T-cell (primary cell): ENCODE results near the gene B9D1. TPM values are rescaled to one million over a fixed set of nuclear protein-coding genes. Genes with fewer than 3 reads are reported as not detected.

Experiments
- ATAC-seq, 4 experiments: fragments of 200-7000 bp in 3 of 4; fragments of 150-1000 bp in 1 of 4; cut with Tn5 transposase; replicated peaks in 1 of 4; 1 replicate in 3 of 4; 2 replicates in 1 of 4; pipeline ENCODE4 v1.10.0; 2021; ENCODE audit warnings: moderate library complexity in 3 of 4, mild to moderate bottlenecking in 2 of 4, moderate number of reproducible peaks in 1 of 4
- CTCF ChIA-PET, 2 donors: fragments of 300-600 bp; sonication (Branson Sonifier 250); formaldehyde crosslinking; loops; one replicate each; lab custom pipeline; 2022; ENCODE audit warnings: antibody characterized with exemption in 2 of 2; lab: Charles Lee
- POLR2A ChIA-PET, 2 donors: fragments of 300-600 bp; sonication (Branson Sonifier 250); formaldehyde crosslinking; loops; one replicate each; lab custom pipeline; 2022; ENCODE audit warnings: antibody characterized with exemption in 2 of 2; lab: Charles Lee
- DNase-seq, 35 experiments: peaks; one replicate each; pipeline versions ENCODE4 v3.0.0 to v3.0.0-alpha.2; 2013 to 2023
- H3K27ac ChIP-seq: one replicate; pipeline ENCODE4 v1.5.1; 2013; ENCODE audit warnings: low read length
- H3K27me3 ChIP-seq, 2 experiments: replicated peaks in 1 of 2; 1 replicate in 1 of 2; 2 replicates in 1 of 2; pipeline versions ENCODE4 v1.6.1 to v1.7.0; 2013; ENCODE audit warnings: low read length in 1 of 2, mixed read lengths in 1 of 2; ENCODE audit not compliant: control insufficient read depth in 2 of 2, insufficient read depth in 2 of 2; ENCODE audit errors: extremely low read depth in 1 of 2
- H3K36me3 ChIP-seq, 2 donors: 1 replicate in 1 of 2; 2 replicates in 1 of 2; pipeline versions ENCODE4 v1.6.1 to v1.7.0; 2013; ENCODE audit warnings: low read length in 1 of 2; ENCODE audit not compliant: control insufficient read depth in 2 of 2, insufficient read depth in 1 of 2; ENCODE audit errors: extremely low read depth in 1 of 2
- H3K4me1 ChIP-seq, 2 experiments: 1 replicate in 1 of 2; 2 replicates in 1 of 2; pipeline versions ENCODE4 v1.6.1 to v1.7.0; 2013; ENCODE audit warnings: low read length in 2 of 2, mixed read lengths in 1 of 2; ENCODE audit not compliant: insufficient read depth in 2 of 2, control insufficient read depth in 1 of 2; ENCODE audit errors: extremely low read depth in 1 of 2
- H3K4me3 ChIP-seq, 2 donors: 1 replicate in 1 of 2; 2 replicates in 1 of 2; pipeline versions ENCODE4 v1.5.1 to v1.7.0; 2013; ENCODE audit warnings: mild to moderate bottlenecking in 2 of 2, low read length in 1 of 2, moderate library complexity in 1 of 2; ENCODE audit not compliant: control insufficient read depth in 1 of 2; ENCODE audit errors: extremely low read depth in 1 of 2
- H3K9me3 ChIP-seq: 2 replicates; pipeline ENCODE4 v1.7.0; 2013
- H3K27ac Mint-ChIP-seq, 2 donors: one replicate each; pipeline ENCODE4 v1.8.0; 2020 to 2021; ENCODE audit warnings: mild to moderate bottlenecking in 2 of 2, mixed read lengths in 2 of 2
- H3K27me3 Mint-ChIP-seq, 2 donors: one replicate each; pipeline ENCODE4 v1.8.0; 2021 to 2022; ENCODE audit warnings: mixed read lengths in 2 of 2
- H3K36me3 Mint-ChIP-seq: one replicate; pipeline ENCODE4 v1.8.0; 2021; ENCODE audit warnings: mixed read lengths
- H3K4me1 Mint-ChIP-seq, 3 donors: one replicate each; pipeline ENCODE4 v1.8.0; 2020 to 2022; ENCODE audit warnings: mixed read lengths in 3 of 3, mild to moderate bottlenecking in 1 of 3
- H3K4me3 Mint-ChIP-seq, 3 donors: one replicate each; pipeline ENCODE4 v1.8.0; 2020 to 2022; ENCODE audit warnings: mild to moderate bottlenecking in 3 of 3, mixed read lengths in 3 of 3, moderate library complexity in 3 of 3
- H3K9me3 Mint-ChIP-seq, 3 donors: one replicate each; pipeline ENCODE4 v1.8.0; 2020 to 2022; ENCODE audit warnings: mixed read lengths in 3 of 3
- WGBS: methylation state at CpG from one replicate; pipeline ENCODE4 v1.1.5; 2013; ENCODE audit warnings: missing lambda C conversion rate; ENCODE audit not compliant: insufficient coverage; 5-methylcytosine and 5-hydroxymethylcytosine counted together
- total RNA-seq, 35 experiments: library from RNA in 6 of 35; stranded (reverse) in 6 of 35; fragments of 120-200 nt in 1 of 35; gene quantifications; one replicate each; pipeline versions ENCODE4 v1.2.1 to v1.2.4 and lab custom pipeline; 2013 to 2026

B9D1 gene
- total RNA-seq, 5 donors from 2014 or later (not counting 1 experiment from before 2014, with no cell fraction given), result 1.2 to 2.5 (median 2.1) TPM

- no peak overlapping the region for H3K4me3 ChIP-seq
- ChIA-PET CTCF (interaction anchor here in 1 of 2 donors (1.4 kb wide), 1 partner anchor 9 kb away, joined by 4 read pairs; the partner anchor contains the start of gene B9D1), POLR2A (no interaction called here)
- Mint-ChIP-seq H3K36me3 (no peaks in the 10 kb centered on the region), H3K27me3 (no peaks in the 10 kb centered on the region), H3K4me1 (peaks cover 35 to 57% (median 40%) of the 10 kb centered on the region in 3 donors), H3K27ac (peak overlapping the region; percentile 80 to 83), H3K9me3 (no peaks in the 10 kb centered on the region), H3K4me3 (peak overlapping the region in 2 of 3 donors; percentile 35 to 72)
- H3K9me3 ChIP-seq, result no peaks in the 10 kb centered on the region
- no peaks in the 10 kb centered on the region for H3K27me3 ChIP-seq
- peaks cover 15 to 45% of the 10 kb centered on the region in 2 experiments for H3K4me1 ChIP-seq
- 73% methylated on average over 3 of the region's 7 CpGs for whole genome bisulfite sequencing
- DNase-seq (no peak), ATAC-seq (no peak)
- H3K27ac ChIP-seq, result peak overlapping the region; percentile 81
- no peaks in the 10 kb centered on the region for H3K36me3 ChIP-seq
Measured at GRCh38 chr17:19371259-19372010, 8.9 kb upstream of the B9D1 start.

DNA sequence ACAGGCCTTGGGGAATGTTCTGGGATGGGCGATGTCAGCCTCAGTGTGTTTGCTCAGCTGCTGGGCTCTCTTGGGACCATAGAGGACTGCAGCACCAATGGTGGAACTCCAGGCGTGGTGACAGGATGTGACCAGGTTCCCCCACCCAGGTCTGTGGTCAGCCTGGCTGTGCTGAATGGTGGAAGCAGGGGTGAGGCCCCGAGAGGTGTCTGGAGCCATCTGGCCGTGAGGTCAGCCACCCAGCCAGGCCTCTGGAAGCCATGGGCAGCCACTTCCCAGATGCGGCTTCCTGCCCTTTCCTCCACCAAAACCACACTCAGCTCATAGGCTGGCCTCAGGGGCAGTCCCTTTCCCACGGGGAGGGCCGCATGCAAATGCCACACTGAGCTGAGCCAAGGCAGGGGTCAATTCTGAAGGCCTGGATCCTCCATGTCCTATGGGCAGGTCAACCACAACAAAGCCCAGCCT is 8.0 kb upstream of the B9D1 start:
- Mint-ChIP-seq H3K27ac (peak overlapping the region; percentile 83 to 88), H3K4me3 (peak overlapping the region in 2 of 3 donors; percentile 72 to 73), H3K4me1 (peaks cover 35 to 50% (median 38%) of the 10 kb centered on the region in 3 donors), H3K9me3 (no peaks in the 10 kb centered on the region), H3K27me3 (peaks cover 0 to 4% of the 10 kb centered on the region in 2 donors), H3K36me3 (no peaks in the 10 kb centered on the region)
- H3K27ac ChIP-seq, result peak overlapping the region; percentile 81
- CTCF ChIA-PET, result interaction anchor here in 1 of 2 donors (1.3 kb wide), 1 partner anchor 77 kb away, joined by 3 read pairs; no protein-coding TSS in a partner anchor
- H3K9me3 ChIP-seq, result no peaks in the 10 kb centered on the region
- H3K4me1 ChIP-seq, result peaks cover 15 to 42% of the 10 kb centered on the region in 2 experiments
- no peak overlapping the region for H3K4me3 ChIP-seq
- H3K36me3 ChIP-seq, result no peaks in the 10 kb centered on the region
- peak in 3 of 4 experiments; percentile 20 to 58 (median 37) for ATAC-seq
- 24% methylated on average over 7 of the region's 7 CpGs for WGBS
- POLR2A ChIA-PET, result no interaction called here
- H3K27me3 ChIP-seq, result no peaks in the 10 kb centered on the region
- peak in 3 of 35 experiments; percentile 5 to 23 (median 14) for DNase-seq

- H3K27ac ChIP-seq, result peak overlapping the region; percentile 81
- ChIA-PET POLR2A (no interaction called here), CTCF (interaction anchor here in 1 of 2 donors (1.3 kb wide), 1 partner anchor 78 kb away, joined by 3 read pairs; no protein-coding TSS in a partner anchor)
- peak; percentile 46 to 91 (median 83) for ATAC-seq
- H3K9me3 Mint-ChIP-seq, result no peaks in the 10 kb centered on the region
- peak in 17 of 35 experiments; percentile 15 to 61 (median 26) for DNase-seq
- peaks cover 0 to 4% of the 10 kb centered on the region in 2 donors for H3K27me3 Mint-ChIP-seq
- peak overlapping the region; percentile 83 to 88 for H3K27ac Mint-ChIP-seq
- peaks cover 0 to 3% of the 10 kb centered on the region in 2 experiments for H3K27me3 ChIP-seq
- WGBS, result 71% methylated on average over 6 of the region's 12 CpGs
- H3K36me3 Mint-ChIP-seq, result no peaks in the 10 kb centered on the region
- H3K36me3 ChIP-seq, result no peaks in the 10 kb centered on the region
- H3K9me3 ChIP-seq, result no peaks in the 10 kb centered on the region
- H3K4me3 ChIP-seq, result peak overlapping the region in 1 of 2 donors; percentile 20
- peak overlapping the region; percentile 51 to 73 (median 72) for H3K4me3 Mint-ChIP-seq
- H3K4me1 Mint-ChIP-seq, result peaks cover 35 to 50% (median 38%) of the 10 kb centered on the region in 3 donors
- peaks cover 15 to 42% of the 10 kb centered on the region in 2 experiments for H3K4me1 ChIP-seq
Measured at GRCh38 chr17:19369846-19370492, 7.4 kb upstream of the B9D1 start.

DNA sequence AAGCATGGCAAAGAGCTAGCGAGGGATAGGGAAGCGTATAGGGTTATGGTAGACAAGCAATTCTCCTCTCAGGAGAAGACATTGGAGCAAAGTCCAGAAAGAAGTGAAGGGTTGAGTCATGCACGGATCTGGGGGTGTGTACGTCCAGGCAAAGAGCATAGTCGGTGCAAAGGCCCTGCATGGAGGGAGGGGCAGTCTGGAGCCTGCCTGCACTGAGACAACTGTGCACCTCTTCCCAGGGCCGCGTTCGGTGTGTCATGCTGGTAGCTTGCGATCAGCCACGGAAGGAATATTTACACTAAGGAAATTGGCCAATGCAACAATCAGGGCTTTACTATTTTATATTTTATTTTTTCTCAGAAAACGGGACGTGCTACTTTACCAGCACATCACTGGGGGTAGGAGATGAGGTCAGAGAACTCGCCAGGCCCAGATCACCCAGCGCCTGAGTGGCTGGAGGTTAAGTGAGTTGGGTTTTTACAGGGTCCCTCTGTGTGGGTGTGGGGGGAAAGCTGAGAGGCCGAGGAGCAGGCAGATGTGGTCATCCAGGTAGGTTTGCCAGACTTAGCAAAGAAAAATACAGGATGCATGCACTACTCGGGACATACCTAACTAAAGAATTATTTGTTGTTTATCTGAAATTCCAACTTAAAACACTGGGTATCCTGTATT is 6.7 kb upstream of the B9D1 start:
- Histone ChIP-seq H3K27ac (peak overlapping the region; percentile 81), H3K4me1 (peaks cover 15 to 42% of the 10 kb centered on the region in 2 experiments), H3K4me3 (no peak overlapping the region), H3K27me3 (peaks cover 0 to 4% of the 10 kb centered on the region in 2 experiments), H3K36me3 (no peaks in the 10 kb centered on the region), H3K9me3 (no peaks in the 10 kb centered on the region)
- Mint-ChIP-seq H3K4me1 (peaks cover 35 to 46% (median 38%) of the 10 kb centered on the region in 3 donors), H3K27me3 (peaks cover 0 to 4% of the 10 kb centered on the region in 2 donors), H3K36me3 (no peaks in the 10 kb centered on the region), H3K4me3 (peak overlapping the region in 1 of 3 donors; percentile 72), H3K27ac (peak overlapping the region; percentile 17 to 88), H3K9me3 (no peaks in the 10 kb centered on the region)
- CTCF ChIA-PET, result interaction anchor here in 1 of 2 donors (0.7 to 1.3 kb wide), 2 partner anchors 75 to 78 kb away, joined by 3 read pairs; no protein-coding TSS in a partner anchor
- 91% methylated on average over 8 of the region's 16 CpGs for WGBS
- no peak for DNase-seq
- ATAC-seq, result no peak
- POLR2A ChIA-PET, result no interaction called here

- no peaks in the 10 kb centered on the region for H3K36me3 Mint-ChIP-seq
- no peaks in the 10 kb centered on the region for H3K36me3 ChIP-seq
- H3K27ac ChIP-seq, result no peak overlapping the region
- H3K9me3 Mint-ChIP-seq, result no peaks in the 10 kb centered on the region
- ATAC-seq, result no peak
- peaks cover 35 to 46% (median 38%) of the 10 kb centered on the region in 3 donors for H3K4me1 Mint-ChIP-seq
- ChIA-PET CTCF (no interaction called here), POLR2A (no interaction called here)
- peak overlapping the region; percentile 41 to 49 for H3K27ac Mint-ChIP-seq
- H3K4me1 ChIP-seq, result peaks cover 15 to 44% of the 10 kb centered on the region in 2 experiments
- no peak overlapping the region for H3K4me3 Mint-ChIP-seq
- H3K27me3 Mint-ChIP-seq, result peaks cover 0 to 4% of the 10 kb centered on the region in 2 donors
- no peaks in the 10 kb centered on the region for H3K9me3 ChIP-seq
- WGBS, result 100% methylated on average over 2 of the region's 4 CpGs
- DNase-seq, result no peak
- H3K4me3 ChIP-seq, result no peak overlapping the region
- H3K27me3 ChIP-seq, result peaks cover 0 to 4% of the 10 kb centered on the region in 2 experiments
Measured at GRCh38 chr17:19368229-19368628, 5.7 kb upstream of the B9D1 start.
